C4-2B (cell line): Measurements from ENCODE around the gene SEMA3A.

ENCODE experiments used
- CTCF ChIP-seq: fragments of 450-650 bp; conservative IDR thresholded peaks from 2 replicates; pipeline ENCODE4 v1.5.1; 2017; ENCODE audit warnings: mild to moderate bottlenecking
- ZFX ChIP-seq: fragments of 450-650 bp; IDR thresholded peaks from 2 replicates; pipeline ENCODE4 v1.6.1; 2017

GRCh38 chr7:84149573-84149972 is 45.0 kb downstream of the SEMA3A start:
- TF ChIP-seq ZFX, result no peak
- TF ChIP-seq CTCF, result no peak
